H1 (cell line): ENCODE results near the gene SPACA9. TPM values are rescaled to one million over a fixed set of nuclear protein-coding genes. Genes with fewer than 3 reads are reported as not detected.

Experiments
- BRCA1 ChIP-seq: IDR thresholded peaks from 2 replicates; pipeline ENCODE4 v1.6.1; 2012; ENCODE audit warnings: low read depth, low read length, improper control_type of control experiment
- CHD7 ChIP-seq: fragments of 300-600 bp; sonication (generic); IDR thresholded peaks from 2 replicates; pipeline ENCODE4 v1.7.1; 2012; ENCODE audit warnings: low read length, moderate library complexity, mild to moderate bottlenecking, inconsistent platforms; ENCODE audit not compliant: insufficient replicate concordance
- CREB1 ChIP-seq: IDR thresholded peaks from 2 replicates; pipeline ENCODE4 v1.6.1; 2012; ENCODE audit warnings: inconsistent platforms
- EGR1 ChIP-seq: IDR thresholded peaks from 2 replicates; pipeline ENCODE4 v1.6.1; 2011; ENCODE audit warnings: low read depth, low read length, borderline replicate concordance
- EZH2 ChIP-seq: fragments of 200-600 bp; sonication (generic); IDR thresholded peaks from 2 replicates; pipeline ENCODE4 v1.7.1; 2012; ENCODE audit warnings: low read depth, mild to moderate bottlenecking, moderate library complexity, low read length, inconsistent platforms; ENCODE audit not compliant: severe bottlenecking
- JUND ChIP-seq: IDR thresholded peaks from 2 replicates; pipeline ENCODE4 v1.6.1; 2011; ENCODE audit warnings: mild to moderate bottlenecking, improper control_type of control experiment, low read length
- KDM5A ChIP-seq: fragments of 200-600 bp; IDR thresholded peaks from 2 replicates; pipeline ENCODE4 v1.7.1; 2012; ENCODE audit warnings: mild to moderate bottlenecking, low read length, inconsistent platforms, mixed read lengths
- MAFK ChIP-seq: IDR thresholded peaks from 2 replicates; pipeline ENCODE4 v1.6.1; 2012; ENCODE audit warnings: low read depth, mild to moderate bottlenecking, improper control_type of control experiment, low read length
- NANOG ChIP-seq: IDR thresholded peaks from 2 replicates; pipeline ENCODE4 v1.6.1; 2011; ENCODE audit warnings: low read length, low read depth, mild to moderate bottlenecking, inconsistent platforms; ENCODE audit not compliant: insufficient read depth, poor library complexity, severe bottlenecking
- NRF1 ChIP-seq: IDR thresholded peaks from 2 replicates; pipeline ENCODE4 v1.6.1; 2011; ENCODE audit warnings: mild to moderate bottlenecking, low read depth, low read length, improper control_type of control experiment
- POLR2AphosphoS5 ChIP-seq: IDR thresholded peaks from 2 replicates; pipeline ENCODE4 v1.6.1; 2011; ENCODE audit warnings: low read depth, low read length
- polyA plus RNA-seq, 7 experiments: library from polyadenylated mRNA; depleted of rRNA in 3 of 7; stranded (reverse) in 5 of 7; unstranded in 2 of 7; fragments of >200 nt in 5 of 7; fragments of 200-250 nt in 2 of 7; gene quantifications; 1 replicate in 5 of 7; 2 replicates in 1 of 7; 4 replicates in 1 of 7; pipeline versions ENCODE4 v1.2.1 to v1.2.3, GENCODE V29; 2011 to 2013; ENCODE audit warnings: missing spikeins in 2 of 7, mixed read lengths in 2 of 7
- total RNA-seq: library from RNA; stranded (reverse); fragmentation: NEBNext Ultra II Directional; extraction: Animal tissue kit (Norgen Biotek cat#: 25700); gene quantifications from 2 replicates; pipeline ENCODE4 v1.2.1, GENCODE V29; 2021

Gene SPACA9
- total and polyA plus RNA-seq, 2 of the 8 experiments (the other 6 are each of a cell fraction or from before 2014, with no cell fraction given) = 0.63 to 1.3 TPM

- TF ChIP-seq EGR1 (peak; percentile 78; the same call in 1 of the 2 replicates), NANOG (no peak), KDM5A (peak; percentile 56), CHD7 (no peak), JUND (no peak), NRF1 (no peak), POLR2AphosphoS5 (no peak), MAFK (no peak), BRCA1 (no peak), CREB1 (peak; percentile 98), EZH2 (no peak)
These were observed 639 bp upstream of the SPACA9 start, which contains the start of gene AK8 (continued) for GRCh38 chr9:132877824-132878694.
